ENCODE results near the gene LTV1. TPM values are rescaled to one million over a fixed set of nuclear protein-coding genes. Genes with fewer than 3 reads are reported as not detected.
"Not testable (repeated sequence)": the region's sequence is repeated elsewhere in the genome, so short reads cannot be mapped to it uniquely, and the experiment has no call there.

LTV1 gene
- total and polyA plus RNA-seq, 2 donors (not counting 3 experiments of a cell fraction or from before 2014, with no cell fraction given) = 5.2 to 26.9 TPM

DNA sequence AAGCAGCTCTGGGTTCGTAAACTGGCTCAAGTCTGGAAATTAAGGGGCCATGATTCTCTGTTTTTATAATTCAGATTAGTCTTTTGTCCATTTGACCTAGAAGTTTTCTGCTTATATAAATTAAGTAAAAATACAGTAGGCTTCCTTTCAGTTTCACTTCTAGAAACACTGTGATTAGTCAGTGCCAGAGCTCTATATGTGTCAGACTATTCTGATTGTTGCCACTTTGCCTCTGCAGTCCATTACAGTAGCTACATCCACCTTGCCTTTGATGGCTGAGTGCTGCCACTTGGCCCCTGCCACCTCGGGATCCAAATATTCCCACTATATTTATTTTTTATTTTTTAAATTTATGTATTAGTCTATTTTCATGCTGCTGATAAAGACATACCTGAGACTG lies 29.1 kb downstream of the LTV1 start:
- no peaks in the 10 kb centered on the region for H3K36me3 ChIP-seq (ENCODE audit: control insufficient read depth in 2 of 2, extremely low read depth in 1 of 2, insufficient read depth in 2 of 2, low read length in 2 of 2)
- no peak for FAIRE-seq
- H3K9me3 ChIP-seq (replicated peaks; ENCODE audit: control insufficient read depth, insufficient read depth, low read length) = no peaks in the 10 kb centered on the region
- intact Hi-C loops (cut with micrococcal nuclease) = no loop called here
- no peak overlapping the region for H3K4me2 ChIP-seq (ENCODE audit: insufficient read depth, low read length)
- H4K20me1 ChIP-seq (replicated peaks; ENCODE audit: control insufficient read depth, extremely low read depth, insufficient read depth, low read length) = no peaks in the 10 kb centered on the region
- H3K4me3 ChIP-seq (replicated peaks in 1 of 3; ENCODE audit: insufficient read depth in 1 of 3, low read depth in 1 of 3, low read length in 3 of 3) = no peak overlapping the region
- no peak for DNase-seq (ENCODE audit: low read depth, low spot score)
- no peaks in the 10 kb centered on the region for H3K9me1 ChIP-seq (replicated peaks; ENCODE audit: control insufficient read depth, extremely low read depth, insufficient read depth, low read length)
- ChIA-PET CTCF (interaction anchor here (0.9 to 1.4 kb wide), 2 partner anchors 13 to 297 kb away, joined by 4 to 5 read pairs; no protein-coding TSS in a partner anchor), POLR2A (no interaction called here)
- no peaks in the 10 kb centered on the region for H3K79me2 ChIP-seq (ENCODE audit: control insufficient read depth, insufficient read depth, low read length)
- BruUV-seq (replicated peaks) = no TSS peak
- peaks cover 0 to 1% of the 10 kb centered on the region in 2 experiments for H3K27me3 ChIP-seq (ENCODE audit: control insufficient read depth in 2 of 2, insufficient read depth in 2 of 2, low read length in 2 of 2)
- no peak overlapping the region for H3K27ac ChIP-seq (ENCODE audit: insufficient read depth, low read depth, low read length)
- dilution Hi-C loops (cut with MboI; ENCODE audit: extremely low pct_ligation_motif_present, low sequenced_read_pairs) = no loop called here
- no peaks in the 10 kb centered on the region for H3K4me1 ChIP-seq (ENCODE audit: control insufficient read depth, extremely low read depth, insufficient read depth, low read length)
- no peak overlapping the region for H3K9ac ChIP-seq (replicated peaks; ENCODE audit: extremely low read depth, insufficient read depth, low read length)
- TF ChIP-seq JUN (IDR thresholded peaks at IDR 0.05; ENCODE audit: borderline replicate concordance, insufficient read depth, insufficient read length, low read depth) (no peak), MYC (IDR thresholded peaks at IDR 0.05; ENCODE audit: low read depth, low read length) (no peak), FOS (IDR thresholded peaks at IDR 0.05; ENCODE audit: borderline replicate concordance, insufficient read depth, low read length) (no peak)
- no peak overlapping the region for H2AFZ ChIP-seq (ENCODE audit: low read depth, low read length)

GRCh38 chr6:143873600-143873999 lies 30.5 kb downstream of the LTV1 start:
- intact Hi-C loops (cut with micrococcal nuclease); H3K4me1 ChIP-seq (ENCODE audit: control insufficient read depth, extremely low read depth, insufficient read depth, low read length); H3K27ac ChIP-seq (ENCODE audit: insufficient read depth, low read depth, low read length); H3K36me3 ChIP-seq (ENCODE audit: control insufficient read depth in 2 of 2, extremely low read depth in 1 of 2, insufficient read depth in 2 of 2, low read length in 2 of 2); H3K4me2 ChIP-seq (ENCODE audit: insufficient read depth, low read length); DNase-seq (ENCODE audit: low read depth, low spot score); H4K20me1 ChIP-seq (replicated peaks; ENCODE audit: control insufficient read depth, extremely low read depth, insufficient read depth, low read length); H3K4me3 ChIP-seq (replicated peaks in 1 of 3; ENCODE audit: insufficient read depth in 1 of 3, low read depth in 1 of 3, low read length in 3 of 3); POLR2A ChIA-PET; H3K9ac ChIP-seq (replicated peaks; ENCODE audit: extremely low read depth, insufficient read depth, low read length); H3K9me1 ChIP-seq (replicated peaks; ENCODE audit: control insufficient read depth, extremely low read depth, insufficient read depth, low read length); H3K79me2 ChIP-seq (ENCODE audit: control insufficient read depth, insufficient read depth, low read length); CTCF ChIA-PET; H2AFZ ChIP-seq (ENCODE audit: low read depth, low read length); BruUV-seq (replicated peaks); dilution Hi-C loops (cut with MboI; ENCODE audit: extremely low pct_ligation_motif_present, low sequenced_read_pairs); H3K27me3 ChIP-seq (ENCODE audit: control insufficient read depth in 2 of 2, insufficient read depth in 2 of 2, low read length in 2 of 2); H3K9me3 ChIP-seq (replicated peaks; ENCODE audit: control insufficient read depth, insufficient read depth, low read length); FAIRE-seq: not testable (repeated sequence)

- H3K4me2 ChIP-seq (ENCODE audit: insufficient read depth, low read length); H3K4me1 ChIP-seq (ENCODE audit: control insufficient read depth, extremely low read depth, insufficient read depth, low read length); POLR2A ChIA-PET; H3K27ac ChIP-seq (ENCODE audit: insufficient read depth, low read depth, low read length); H3K9me3 ChIP-seq (replicated peaks; ENCODE audit: control insufficient read depth, insufficient read depth, low read length); H3K9me1 ChIP-seq (replicated peaks; ENCODE audit: control insufficient read depth, extremely low read depth, insufficient read depth, low read length); H3K9ac ChIP-seq (replicated peaks; ENCODE audit: extremely low read depth, insufficient read depth, low read length); H3K4me3 ChIP-seq (replicated peaks in 1 of 3; ENCODE audit: insufficient read depth in 1 of 3, low read depth in 1 of 3, low read length in 3 of 3); BruUV-seq (replicated peaks); dilution Hi-C loops (cut with MboI; ENCODE audit: extremely low pct_ligation_motif_present, low sequenced_read_pairs); H2AFZ ChIP-seq (ENCODE audit: low read depth, low read length); FAIRE-seq; intact Hi-C loops (cut with micrococcal nuclease); CTCF ChIA-PET; H4K20me1 ChIP-seq (replicated peaks; ENCODE audit: control insufficient read depth, extremely low read depth, insufficient read depth, low read length); H3K79me2 ChIP-seq (ENCODE audit: control insufficient read depth, insufficient read depth, low read length); DNase-seq (ENCODE audit: low read depth, low spot score); H3K27me3 ChIP-seq (ENCODE audit: control insufficient read depth in 2 of 2, insufficient read depth in 2 of 2, low read length in 2 of 2); H3K36me3 ChIP-seq (ENCODE audit: control insufficient read depth in 2 of 2, extremely low read depth in 1 of 2, insufficient read depth in 2 of 2, low read length in 2 of 2): not testable (repeated sequence)
Observed at GRCh38 chr6:143874503-143874902, 31.4 kb downstream of the LTV1 start.

Data from endothelial cell of umbilical vein (primary cell).